AG09309 (cell line): ENCODE data around the gene GUCD1.
"Not testable (repeated sequence)": the region's sequence is repeated elsewhere in the genome, so short reads cannot be mapped to it uniquely, and the experiment has no call there.

ENCODE experiments used
- DNase-seq: peaks from one replicate; pipeline ENCODE4 v3.0.0-alpha.2; 2010; ENCODE audit warnings: low read depth
- H3K4me3 ChIP-seq: 2 replicates; pipeline ENCODE4 v1.5.1; 2011; ENCODE audit warnings: mild to moderate bottlenecking, low read depth, low read length, moderate library complexity; ENCODE audit not compliant: control insufficient read depth
- TF ChIP-seq, protein P1 (sequence below): IDR thresholded peaks from 2 replicates; pipeline ENCODE4 v1.5.1; 2011; ENCODE audit warnings: mild to moderate bottlenecking, low read depth, low read length, inconsistent platforms; ENCODE audit not compliant: insufficient read depth, control insufficient read depth; ENCODE audit errors: missing control alignments

Gene GUCD1

DNA sequence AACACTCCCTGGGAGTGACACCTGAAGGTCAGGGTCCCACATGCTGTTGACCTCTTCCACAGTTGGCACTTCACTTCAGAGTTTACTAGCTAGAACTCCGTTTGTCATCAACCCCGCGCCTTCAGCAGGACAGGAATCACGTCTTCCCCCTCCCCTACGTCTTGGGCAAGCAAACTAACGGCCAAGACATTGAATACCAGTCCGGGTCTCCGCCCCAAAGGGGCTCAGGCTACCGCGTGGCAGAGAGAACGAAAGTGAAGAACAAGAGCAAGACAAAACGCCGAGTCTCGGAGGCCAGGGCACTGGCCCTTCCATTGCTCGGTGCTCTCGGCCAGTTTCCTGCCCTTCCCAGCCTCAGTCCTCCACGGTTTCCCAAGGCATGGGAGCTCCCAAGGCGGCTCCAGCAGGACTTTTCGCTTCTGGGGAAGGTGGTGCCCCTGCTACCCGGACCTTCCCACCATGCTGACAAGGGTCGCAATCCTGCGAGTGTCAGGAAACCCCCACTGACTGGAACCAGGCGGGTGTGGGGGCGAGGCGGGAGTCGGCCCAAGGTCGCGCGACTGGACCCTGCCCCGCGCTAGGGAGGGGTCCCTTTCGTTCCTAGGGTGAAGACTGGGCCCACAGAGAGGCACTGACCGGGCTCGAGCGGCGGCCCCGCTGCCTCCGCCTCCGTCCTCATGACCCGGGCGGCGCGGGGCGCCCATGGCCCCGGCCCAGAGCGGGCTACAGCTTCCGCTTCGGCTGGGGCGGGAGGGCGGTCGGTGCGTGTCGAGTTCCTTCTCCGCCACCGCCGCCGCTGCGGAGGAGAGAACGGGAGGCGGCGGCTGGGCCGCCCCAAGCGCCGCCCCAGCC, at the start of gene GUCD1:
GUCD1 (minus strand) TSS at position 826 of the 852 bp plus-strand sequence; CDS start at position 679, 147 bp downstream.
- TF ChIP-seq, protein P1, sequence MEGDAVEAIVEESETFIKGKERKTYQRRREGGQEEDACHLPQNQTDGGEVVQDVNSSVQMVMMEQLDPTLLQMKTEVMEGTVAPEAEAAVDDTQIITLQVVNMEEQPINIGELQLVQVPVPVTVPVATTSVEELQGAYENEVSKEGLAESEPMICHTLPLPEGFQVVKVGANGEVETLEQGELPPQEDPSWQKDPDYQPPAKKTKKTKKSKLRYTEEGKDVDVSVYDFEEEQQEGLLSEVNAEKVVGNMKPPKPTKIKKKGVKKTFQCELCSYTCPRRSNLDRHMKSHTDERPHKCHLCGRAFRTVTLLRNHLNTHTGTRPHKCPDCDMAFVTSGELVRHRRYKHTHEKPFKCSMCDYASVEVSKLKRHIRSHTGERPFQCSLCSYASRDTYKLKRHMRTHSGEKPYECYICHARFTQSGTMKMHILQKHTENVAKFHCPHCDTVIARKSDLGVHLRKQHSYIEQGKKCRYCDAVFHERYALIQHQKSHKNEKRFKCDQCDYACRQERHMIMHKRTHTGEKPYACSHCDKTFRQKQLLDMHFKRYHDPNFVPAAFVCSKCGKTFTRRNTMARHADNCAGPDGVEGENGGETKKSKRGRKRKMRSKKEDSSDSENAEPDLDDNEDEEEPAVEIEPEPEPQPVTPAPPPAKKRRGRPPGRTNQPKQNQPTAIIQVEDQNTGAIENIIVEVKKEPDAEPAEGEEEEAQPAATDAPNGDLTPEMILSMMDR = no peak
- H3K4me3 ChIP-seq = peak within 1 kb of the TSS; percentile 91
- DNase-seq = no peak

DNA sequence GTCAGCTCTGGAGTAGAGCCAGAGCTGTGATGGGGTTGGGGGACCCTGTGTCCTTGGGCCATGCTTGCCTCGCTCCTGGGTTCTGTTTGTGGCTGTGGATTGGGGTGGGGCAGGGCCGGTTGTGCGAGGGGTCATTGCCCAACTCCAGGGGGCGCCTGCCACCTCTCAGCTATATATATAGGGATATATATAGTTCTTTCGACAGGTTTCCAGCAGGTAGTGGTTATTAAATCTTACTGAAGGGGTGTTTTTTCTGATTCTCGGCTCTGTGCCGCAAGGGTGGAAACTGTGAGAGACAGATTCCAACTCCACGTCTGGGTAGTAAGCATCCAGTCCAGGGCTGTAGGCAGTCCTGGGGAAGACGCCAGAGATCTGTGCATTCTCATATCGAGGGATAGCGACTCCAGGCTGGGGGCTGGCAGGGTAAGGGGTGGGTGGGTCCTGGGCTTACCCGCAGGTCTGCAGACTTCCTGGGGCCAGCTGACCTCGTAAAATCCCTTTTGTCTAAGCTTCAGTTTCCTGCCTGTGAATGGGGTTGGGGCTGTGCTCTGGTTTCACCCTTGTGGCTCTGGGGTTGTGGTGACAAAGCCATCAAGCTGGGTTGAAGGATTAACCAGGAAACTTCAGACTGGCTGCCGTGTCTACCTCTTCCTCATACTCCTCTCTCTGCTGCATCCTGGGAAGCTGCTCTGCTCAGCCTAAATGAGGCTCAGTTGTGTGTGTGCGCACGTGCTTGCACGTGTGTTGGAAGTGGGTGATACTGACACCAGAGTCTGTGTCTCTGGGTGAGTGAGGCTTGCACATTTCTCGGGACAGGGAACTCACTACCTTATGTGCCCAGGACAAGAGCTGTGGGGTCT, 49.1 kb upstream of the GUCD1 start:
- not testable (repeated sequence) for H3K4me3 ChIP-seq, DNase-seq

DNA sequence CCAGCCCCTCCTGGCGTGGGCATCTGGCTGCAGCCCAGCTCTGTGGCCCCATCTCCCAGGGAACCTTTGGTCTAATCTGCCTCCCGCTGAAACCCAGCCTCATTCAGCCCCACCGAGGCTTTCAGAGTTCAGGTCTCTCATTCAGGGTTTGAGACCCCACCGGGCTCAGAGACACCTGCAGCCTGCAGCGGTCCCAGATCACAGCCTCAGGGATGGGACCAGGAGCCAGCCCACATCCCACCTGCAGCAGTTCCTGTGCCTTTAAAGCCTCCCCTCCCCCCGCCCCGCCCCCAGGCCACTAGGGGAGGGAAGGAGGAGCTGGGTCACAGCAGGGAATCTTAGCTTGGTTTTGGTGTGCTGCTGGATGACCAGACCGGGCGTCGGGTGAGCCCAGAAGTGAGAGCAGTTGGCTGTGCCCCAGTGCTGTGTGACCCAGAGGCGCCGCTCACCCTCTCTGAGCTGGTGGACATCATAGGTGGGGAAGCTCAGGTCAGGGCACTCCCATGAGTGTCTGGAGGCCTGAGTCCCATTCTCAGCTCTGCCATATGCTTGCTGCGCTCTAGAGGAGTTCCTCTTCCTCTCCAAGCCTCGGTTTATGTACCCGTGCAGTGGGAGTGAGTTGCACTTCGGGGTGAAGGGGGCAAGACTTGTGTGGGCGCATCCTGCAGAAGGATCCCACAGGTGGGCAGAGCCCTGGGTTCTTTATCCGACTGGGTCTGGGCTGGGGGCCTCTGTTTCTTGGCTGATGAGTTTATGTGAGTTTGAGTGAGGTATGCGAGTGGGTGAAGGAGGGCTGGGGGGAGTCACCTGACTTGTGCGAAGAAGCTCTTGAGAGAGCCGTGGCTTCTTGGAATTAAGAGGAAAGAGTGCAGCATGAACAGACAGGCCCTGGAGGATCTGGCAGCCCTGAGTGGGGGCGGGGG, 48.2 kb upstream of the GUCD1 start, which contains the start of gene GGT1:
GGT1 (plus strand) TSS at position 347 of the 923 bp plus-strand sequence. CDS start 7,889 bp downstream, outside the sequence.
- not testable (repeated sequence) for H3K4me3 ChIP-seq, DNase-seq

DNA sequence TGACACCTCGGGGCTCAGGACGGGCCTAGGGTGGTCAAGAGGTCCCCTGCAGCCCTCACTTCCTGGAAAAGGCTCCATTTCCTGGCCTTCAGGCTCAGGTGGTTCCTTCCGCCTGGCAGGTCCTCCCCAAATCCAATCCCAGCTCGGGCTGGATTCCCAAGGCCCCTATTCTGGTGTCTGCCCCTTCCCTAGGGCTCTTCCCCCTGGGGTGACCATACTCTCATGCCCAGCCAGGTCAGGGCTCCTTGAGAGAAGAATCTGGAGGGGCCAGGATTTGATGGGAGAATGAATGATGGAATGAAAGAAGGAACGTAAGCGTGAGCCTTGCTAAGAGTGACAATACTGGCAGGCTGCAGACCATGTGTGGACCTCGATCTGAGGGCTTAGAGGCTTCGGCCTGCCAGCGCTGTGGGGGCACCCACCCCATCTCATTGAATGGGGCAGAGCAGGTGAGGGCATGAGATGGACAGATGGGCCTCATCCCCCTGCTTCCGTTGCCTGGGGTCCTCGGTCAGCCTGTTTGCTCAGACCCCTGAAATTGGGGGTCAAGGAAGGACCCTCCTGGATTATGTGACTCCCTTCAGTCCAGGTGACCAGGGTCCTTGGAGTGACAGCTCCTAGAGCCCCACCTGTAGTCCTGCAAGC, 47.3 kb upstream of the GUCD1 start:
- not testable (repeated sequence) for H3K4me3 ChIP-seq

DNA sequence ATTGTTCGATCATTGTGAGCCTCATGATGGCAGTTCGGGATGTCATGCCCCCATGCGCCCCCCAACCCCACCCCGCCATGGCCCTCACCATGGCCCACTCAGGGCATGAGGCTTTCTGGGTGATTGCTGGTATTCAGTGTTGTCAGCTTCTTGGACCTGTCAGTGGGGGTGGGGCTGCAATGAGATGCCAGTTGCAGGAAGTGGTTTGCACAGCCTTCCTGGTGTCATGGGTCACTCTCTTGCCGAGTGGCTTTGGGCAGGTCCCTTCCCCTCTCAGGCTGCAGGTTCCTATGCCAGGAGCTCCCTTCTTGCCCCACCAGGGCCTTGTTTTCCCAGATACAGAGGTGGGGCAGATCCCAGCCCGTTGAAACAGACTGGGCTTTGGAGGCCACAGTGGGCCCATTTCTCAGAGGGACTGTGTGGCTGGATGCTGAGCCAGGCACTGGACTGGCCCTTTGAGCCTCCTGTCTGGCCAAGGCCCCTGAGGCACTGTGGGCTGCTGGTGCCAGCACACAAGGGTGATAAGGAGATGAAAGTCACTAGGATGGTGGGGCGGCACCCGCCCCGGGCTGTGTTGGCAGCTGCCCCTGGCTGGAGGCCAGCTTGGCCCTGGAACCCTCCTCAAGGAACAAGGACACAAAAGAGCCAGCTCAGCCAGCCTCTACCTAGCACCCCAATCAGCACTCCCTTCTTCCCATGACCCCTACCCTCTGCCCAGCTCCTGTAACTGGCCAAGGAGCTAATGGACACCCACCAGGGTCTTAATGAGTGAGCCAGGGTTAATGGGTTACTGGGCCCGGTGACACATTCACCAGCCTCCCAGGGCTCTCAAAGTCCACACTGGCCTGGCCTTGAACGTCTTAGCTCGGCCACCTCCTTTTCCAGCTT, 46.5 kb upstream of the GUCD1 start:
- H3K4me3 ChIP-seq = no peak overlapping the region
- TF ChIP-seq, protein P1 = no peak
- no peak for DNase-seq

More for the DNA sequence above, 47.3 kb upstream of the GUCD1 start:
- not testable (repeated sequence) for DNase-seq

DNA sequence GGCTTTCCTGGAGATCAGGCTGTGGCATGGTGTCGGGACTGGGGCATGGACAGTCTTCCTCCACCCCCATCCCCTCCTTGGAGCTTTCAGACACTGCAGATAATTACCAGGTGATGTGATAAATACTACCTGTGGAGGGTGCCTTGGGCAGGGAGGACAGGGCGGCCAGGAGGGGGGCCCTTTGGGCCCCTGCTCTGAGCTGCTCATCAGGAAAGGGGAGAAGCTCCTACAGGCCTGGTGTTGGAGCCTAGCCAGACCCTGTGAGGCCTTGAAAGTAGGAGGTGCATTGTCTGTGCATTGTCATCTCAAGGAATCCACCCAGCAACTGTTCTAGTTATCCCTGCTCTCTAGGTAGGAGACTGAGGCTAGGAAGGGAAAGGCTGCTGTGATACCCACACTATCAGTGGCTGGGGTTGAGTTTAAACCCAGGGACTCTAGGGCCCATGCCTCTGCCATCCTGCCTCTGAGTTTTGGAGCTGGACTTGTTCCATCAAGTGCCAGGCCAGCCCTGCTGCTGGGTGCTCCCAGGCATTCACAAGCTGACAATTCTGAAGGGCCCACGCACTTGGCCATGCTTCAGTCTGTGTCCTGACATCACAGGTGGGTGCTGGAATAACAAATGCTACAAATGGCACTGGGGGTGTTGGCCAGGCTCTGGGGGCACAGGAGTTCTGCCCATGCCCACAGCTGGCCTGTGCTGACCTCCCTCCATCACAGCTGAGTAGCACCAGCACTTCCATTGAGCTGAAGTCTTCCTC, 45.2 kb upstream of the GUCD1 start:
- DNase-seq, H3K4me3 ChIP-seq: not testable (repeated sequence)

DNA sequence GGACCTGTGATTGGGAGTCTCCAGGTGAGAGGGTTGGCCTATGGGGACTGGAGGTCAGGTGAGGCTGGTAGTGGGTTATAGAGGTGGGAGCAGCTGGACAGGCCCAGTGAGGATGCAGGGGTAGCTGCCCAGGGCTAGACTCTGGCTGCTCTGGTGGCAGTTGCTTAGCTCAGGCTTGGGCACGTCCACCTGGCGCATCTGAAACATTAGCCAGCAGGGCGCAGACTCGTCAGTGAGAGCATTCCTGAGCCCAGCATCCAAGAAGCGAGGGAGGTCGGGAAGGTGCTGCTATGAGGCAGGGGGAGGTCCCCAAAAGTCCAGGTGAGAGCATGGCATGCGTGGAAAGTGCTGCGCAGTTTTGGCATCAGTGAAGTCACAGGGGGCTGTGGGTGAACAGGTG, 44.6 kb upstream of the GUCD1 start:
- no peak for DNase-seq
- TF ChIP-seq, protein P1 = no peak
- H3K4me3 ChIP-seq = no peak overlapping the region

DNA sequence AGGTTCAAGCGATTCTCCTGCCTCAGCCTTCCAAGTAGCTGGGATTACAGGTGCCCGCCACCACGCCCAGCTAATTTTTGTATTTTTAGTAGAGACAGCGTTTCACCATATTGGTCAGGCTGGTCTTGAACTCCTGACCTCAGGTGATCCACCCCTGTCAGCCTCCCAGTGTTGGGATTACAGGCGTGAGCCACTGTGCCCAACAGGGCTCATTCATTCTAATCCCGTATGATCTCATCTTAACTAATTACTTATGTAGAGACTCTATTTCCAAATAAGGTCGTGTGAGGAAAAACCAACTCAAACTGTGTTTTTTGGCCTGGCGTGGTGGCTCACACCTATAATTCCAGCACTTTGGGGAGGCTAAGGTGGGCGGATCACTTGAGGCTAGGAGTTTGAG, 42.1 kb upstream of the GUCD1 start:
- H3K4me3 ChIP-seq, DNase-seq: not testable (repeated sequence)
